AG09319 (cell line): Measurements from ENCODE around the gene HHLA2.
"Not testable (repeated sequence)": the region's sequence is repeated elsewhere in the genome, so short reads cannot be mapped to it uniquely, and the experiment has no call there.

Source experiments
- DNase-seq: peaks from one replicate; pipeline ENCODE4 v3.0.0-alpha.2; 2010; ENCODE audit warnings: low read depth; ENCODE audit errors: extremely low read depth
- TF ChIP-seq, protein P1 (sequence below): IDR thresholded peaks from 2 replicates; pipeline ENCODE4 v1.5.1; 2011; ENCODE audit warnings: low read depth, mild to moderate bottlenecking, inconsistent platforms, low read length, moderate library complexity

The HHLA2 gene

DNA sequence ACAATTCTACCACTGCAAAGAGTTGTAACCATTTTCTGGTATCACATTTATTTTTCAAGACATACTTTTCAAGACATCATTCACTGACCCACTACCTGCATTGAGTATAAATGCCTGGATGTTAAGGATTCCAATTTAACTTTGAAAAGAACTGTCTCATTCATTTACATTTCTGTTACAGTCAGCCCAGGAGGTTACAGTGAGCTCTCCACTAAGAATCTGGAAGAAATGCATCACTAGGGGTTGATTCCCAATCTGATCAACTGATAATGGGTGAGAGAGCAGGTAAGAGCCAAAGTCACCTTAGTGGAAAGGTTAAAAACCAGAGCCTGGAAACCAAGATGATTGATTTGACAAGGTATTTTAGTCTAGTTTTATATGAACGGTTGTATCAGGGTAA, 81.0 kb downstream of the HHLA2 start:
- TF ChIP-seq, protein P1, sequence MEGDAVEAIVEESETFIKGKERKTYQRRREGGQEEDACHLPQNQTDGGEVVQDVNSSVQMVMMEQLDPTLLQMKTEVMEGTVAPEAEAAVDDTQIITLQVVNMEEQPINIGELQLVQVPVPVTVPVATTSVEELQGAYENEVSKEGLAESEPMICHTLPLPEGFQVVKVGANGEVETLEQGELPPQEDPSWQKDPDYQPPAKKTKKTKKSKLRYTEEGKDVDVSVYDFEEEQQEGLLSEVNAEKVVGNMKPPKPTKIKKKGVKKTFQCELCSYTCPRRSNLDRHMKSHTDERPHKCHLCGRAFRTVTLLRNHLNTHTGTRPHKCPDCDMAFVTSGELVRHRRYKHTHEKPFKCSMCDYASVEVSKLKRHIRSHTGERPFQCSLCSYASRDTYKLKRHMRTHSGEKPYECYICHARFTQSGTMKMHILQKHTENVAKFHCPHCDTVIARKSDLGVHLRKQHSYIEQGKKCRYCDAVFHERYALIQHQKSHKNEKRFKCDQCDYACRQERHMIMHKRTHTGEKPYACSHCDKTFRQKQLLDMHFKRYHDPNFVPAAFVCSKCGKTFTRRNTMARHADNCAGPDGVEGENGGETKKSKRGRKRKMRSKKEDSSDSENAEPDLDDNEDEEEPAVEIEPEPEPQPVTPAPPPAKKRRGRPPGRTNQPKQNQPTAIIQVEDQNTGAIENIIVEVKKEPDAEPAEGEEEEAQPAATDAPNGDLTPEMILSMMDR, result no peak
- DNase-seq, result no peak

DNA sequence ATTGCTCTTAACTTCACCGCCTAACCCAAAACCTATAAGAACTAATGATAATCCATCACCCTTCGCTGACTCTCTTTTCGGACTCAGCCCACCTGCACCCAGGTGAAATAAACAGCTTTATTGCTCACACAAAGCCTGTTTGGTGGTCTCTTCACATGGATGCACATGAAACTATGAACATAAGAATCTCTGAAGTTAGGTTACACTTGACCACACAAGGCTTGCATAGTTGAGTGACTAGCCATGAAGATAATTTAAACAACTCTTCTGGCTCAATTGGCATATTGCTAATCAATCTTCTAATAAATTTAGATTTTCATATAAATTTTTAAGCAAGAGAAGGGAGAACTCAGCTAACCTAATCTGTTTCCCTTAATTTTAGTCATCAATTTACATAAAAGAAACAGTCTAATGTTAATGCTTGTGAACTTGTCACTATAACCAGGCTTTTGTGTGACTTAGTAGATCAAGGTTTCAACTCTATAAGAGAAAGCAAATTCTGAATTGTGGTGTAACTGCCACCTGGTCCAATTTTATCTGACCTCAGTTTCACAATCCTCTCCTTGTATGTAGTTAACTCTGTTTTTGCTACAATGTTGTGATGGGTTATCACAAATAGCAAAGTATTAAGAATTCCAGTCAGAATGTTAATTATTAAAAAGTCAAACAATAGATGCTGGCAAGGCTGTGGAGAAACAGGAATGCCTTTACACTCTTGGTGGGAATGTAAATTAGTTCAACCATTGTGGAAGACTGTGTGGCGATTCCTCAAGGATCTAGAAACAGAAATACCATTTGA, 82.0 kb downstream of the HHLA2 start:
- DNase-seq, result no peak
- TF ChIP-seq, protein P1, result no peak

DNA sequence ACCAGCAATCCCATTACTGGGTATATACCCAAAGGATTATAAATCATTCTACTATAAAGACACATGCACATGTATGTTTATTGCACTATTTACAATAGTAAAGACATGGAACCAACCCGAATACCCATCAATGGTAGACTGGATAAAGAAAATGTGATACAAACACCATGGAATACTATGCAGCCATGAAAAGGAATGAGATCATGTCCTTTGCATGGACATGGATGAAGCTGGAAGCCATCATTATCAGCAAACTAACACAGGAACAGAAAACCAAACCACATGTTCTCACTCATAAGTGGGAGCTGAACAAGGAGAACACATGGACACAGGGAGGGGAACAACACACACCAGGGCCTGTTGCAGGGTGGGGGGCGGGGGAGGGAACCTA, 82.6 kb downstream of the HHLA2 start:
- not testable (repeated sequence) for DNase-seq

DNA sequence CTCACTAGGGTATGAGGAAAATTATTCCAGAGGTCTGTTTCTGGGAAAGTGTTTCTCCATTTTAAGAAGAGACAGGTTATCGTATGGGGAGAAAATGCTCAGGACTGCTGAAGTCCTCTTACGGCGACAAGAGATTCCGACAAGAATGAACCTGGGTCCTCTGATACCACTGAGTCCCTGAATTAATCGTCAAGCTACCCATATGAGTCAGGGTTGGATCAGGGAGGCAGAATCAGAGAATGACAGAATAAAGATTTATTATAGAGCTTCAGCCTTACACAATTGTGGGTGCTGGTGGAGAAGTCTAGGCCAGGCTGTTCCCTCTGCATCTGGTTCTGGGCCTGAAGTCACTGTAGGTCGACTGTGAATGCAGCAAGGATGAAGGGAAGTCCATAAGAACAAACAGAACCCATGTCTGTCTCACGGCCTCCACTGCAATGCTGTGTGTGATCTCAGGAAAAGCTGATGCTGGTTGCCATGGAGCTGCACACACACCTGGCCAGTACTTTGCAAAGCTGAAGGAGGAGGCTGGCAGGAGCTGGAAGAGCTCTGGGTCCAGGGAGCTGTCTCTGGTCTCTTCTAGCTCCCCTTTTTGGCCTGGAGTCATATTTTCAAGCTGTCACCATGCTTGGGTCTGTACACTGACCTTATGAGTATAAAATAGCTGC, 83.9 kb downstream of the HHLA2 start:
- no peak for DNase-seq
- TF ChIP-seq, protein P1, result no peak

DNA sequence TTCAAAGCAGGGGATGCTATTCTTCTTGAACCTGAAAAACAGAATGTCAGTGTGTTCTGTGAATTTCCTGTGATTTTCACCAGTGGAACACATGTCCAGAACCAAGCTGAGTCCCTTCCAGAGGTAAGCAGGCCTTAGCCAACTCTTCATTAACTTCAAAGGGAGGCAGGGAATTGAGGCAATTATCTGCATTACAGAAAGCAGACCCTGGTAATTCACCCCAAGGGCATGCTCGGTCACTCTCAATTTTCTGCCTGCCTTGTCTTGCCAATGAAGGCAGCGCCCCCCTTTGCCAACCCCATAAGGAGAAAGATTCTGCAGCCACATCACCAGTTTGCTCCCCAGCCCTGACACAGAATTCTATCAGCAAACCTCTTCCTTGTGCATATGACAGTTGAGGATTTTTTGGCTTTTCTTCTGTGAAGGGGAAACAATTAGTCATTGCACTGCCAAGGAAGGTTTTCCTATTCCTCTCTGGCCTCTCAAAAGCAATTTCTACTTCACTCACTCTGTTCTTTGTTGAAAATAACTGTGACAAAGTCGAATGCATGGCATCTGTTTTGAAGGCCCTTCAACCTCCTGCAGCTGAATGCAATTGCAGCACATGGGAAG, 85.3 kb downstream of the HHLA2 start:
- TF ChIP-seq, protein P1, result no peak
- no peak for DNase-seq

DNA sequence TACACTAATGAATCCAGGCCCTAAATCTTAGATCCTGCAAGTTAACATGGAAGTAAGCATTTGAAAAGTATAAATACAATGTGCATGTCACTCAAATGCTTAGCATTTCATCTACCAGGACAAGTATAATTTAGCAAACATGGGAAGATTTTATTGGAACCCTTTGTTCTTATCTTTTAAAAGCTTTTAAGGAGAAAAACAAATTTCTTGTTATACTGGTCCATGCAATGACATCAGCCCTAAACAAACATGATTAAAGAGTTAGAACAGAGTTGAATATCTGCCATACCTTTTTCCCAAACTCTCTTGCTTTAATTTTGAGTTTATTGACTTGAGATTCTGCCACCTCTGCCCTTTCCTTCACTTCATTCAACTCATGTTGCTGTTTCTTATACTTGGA, 87.0 kb downstream of the HHLA2 start:
- TF ChIP-seq, protein P1, result no peak
- DNase-seq, result no peak

DNA sequence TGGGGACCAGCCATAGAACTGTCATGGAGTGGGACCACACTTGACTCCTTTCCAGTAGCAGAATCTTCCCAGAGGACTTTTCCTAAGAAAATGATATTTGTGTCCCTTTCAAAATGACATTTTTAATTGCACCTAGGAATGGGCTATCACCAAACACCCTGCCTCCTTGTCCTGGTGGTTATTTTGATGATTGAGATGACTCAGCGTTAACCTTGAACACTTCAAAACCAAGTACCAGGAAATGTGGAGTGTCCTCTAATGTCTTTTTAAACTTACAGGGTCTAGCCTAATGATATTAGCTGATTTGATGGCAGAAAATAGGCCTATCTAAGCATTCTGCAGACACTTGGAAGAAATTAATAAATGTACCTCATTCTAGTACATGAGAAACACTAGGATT, 90.7 kb downstream of the HHLA2 start:
- TF ChIP-seq, protein P1, result no peak
- no peak for DNase-seq
